Esophagus (tissue), 2 donors: ENCODE results near the gene ZBTB26. TPM values are rescaled to one million over a fixed set of nuclear protein-coding genes. Genes with fewer than 3 reads are reported as not detected.
"Not testable (repeated sequence)": the region's sequence is repeated elsewhere in the genome, so short reads cannot be mapped to it uniquely, and the experiment has no call there.

Source experiments
- H3K27ac ChIP-seq, 2 donors: one replicate each; pipeline ENCODE4 v1.5.1; 2013; ENCODE audit warnings: low read depth in 2 of 2, mild to moderate bottlenecking in 2 of 2, inconsistent platforms in 1 of 2, low read length in 1 of 2, moderate library complexity in 1 of 2
- H3K27me3 ChIP-seq, 2 donors: one replicate each; pipeline ENCODE4 v1.6.1; 2013; ENCODE audit warnings: low read length in 2 of 2, control low read depth in 1 of 2, mild to moderate bottlenecking in 1 of 2; ENCODE audit not compliant: insufficient read depth in 2 of 2, control insufficient read depth in 1 of 2
- H3K36me3 ChIP-seq, 2 donors: one replicate each; pipeline ENCODE4 v1.6.1; 2013; ENCODE audit warnings: low read length in 1 of 2; ENCODE audit not compliant: control insufficient read depth in 2 of 2, insufficient read depth in 2 of 2
- H3K4me1 ChIP-seq, 2 donors: one replicate each; pipeline ENCODE4 v1.6.1; 2013; ENCODE audit warnings: low read length in 1 of 2; ENCODE audit not compliant: control insufficient read depth in 2 of 2, insufficient read depth in 2 of 2
- H3K4me3 ChIP-seq, 2 donors: one replicate each; pipeline ENCODE4 v1.5.1; 2013; ENCODE audit warnings: low read length in 2 of 2, mild to moderate bottlenecking in 2 of 2, low read depth in 1 of 2, moderate library complexity in 1 of 2
- H3K9me3 ChIP-seq, 2 donors: one replicate each; pipeline ENCODE4 v1.6.1; 2013; ENCODE audit warnings: mild to moderate bottlenecking in 2 of 2, low read depth in 1 of 2, low read length in 1 of 2, moderate library complexity in 1 of 2; ENCODE audit not compliant: control insufficient read depth in 2 of 2, insufficient read depth in 1 of 2
- WGBS, 2 donors: extraction: QIAGEN DNeasy Blood & Tissue Kit; methylation state at CpG; one replicate each; pipeline ENCODE4 v1.1.7; 2013; 5-methylcytosine and 5-hydroxymethylcytosine counted together
- polyA plus RNA-seq, 2 donors: library from polyadenylated mRNA; stranded (reverse); fragments of 200-250 nt; gene quantifications; one replicate each; pipeline ENCODE4 v1.2.3, GENCODE V29; 2013
- donor health status: healthy with polysubstance abuse.
- donor health status: Bipolar disorder and iron deficiency.

The ZBTB26 gene
- polyA plus RNA-seq, 2 donors, result 2.0 to 2.1 TPM

DNA sequence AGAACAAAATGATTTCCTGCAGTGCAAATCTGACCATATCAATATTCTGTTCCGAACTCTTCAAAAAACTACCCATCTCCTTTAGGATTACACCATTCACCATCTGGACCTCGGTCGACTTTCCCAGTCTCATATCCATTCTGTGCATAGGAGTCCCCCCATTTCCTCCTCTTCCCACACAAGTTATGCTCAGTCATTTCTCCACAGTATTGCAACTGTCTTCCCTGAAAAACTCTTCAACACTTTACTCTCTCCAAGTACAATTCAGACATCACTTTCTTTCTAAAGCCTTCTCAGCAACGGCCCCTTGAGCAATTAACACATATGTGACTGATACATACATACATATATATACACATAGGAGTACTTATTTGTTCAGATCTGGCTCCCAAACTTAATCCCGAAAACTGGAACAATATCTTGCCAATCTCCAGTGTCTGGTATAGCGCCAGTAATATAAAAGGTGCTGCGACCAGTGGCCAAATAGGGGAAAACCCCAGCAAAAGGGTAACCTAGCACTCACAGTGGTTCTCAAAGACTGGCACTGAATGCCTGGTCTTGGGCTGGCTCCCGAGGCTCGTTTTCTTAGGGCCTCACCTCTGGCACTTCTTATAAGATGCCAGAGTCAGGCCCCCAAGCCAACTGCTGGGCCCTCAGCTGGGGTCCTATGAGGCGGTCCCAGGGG is 629 bp downstream of the ZBTB26 start:
- WGBS, 2 donors, result 23 to 28% methylated on average over 10 of the region's 10 CpGs
- H3K36me3 ChIP-seq, result no peaks in the 10 kb centered on the region
- H3K27ac ChIP-seq, result peak overlapping the region; percentile 73 to 89

DNA sequence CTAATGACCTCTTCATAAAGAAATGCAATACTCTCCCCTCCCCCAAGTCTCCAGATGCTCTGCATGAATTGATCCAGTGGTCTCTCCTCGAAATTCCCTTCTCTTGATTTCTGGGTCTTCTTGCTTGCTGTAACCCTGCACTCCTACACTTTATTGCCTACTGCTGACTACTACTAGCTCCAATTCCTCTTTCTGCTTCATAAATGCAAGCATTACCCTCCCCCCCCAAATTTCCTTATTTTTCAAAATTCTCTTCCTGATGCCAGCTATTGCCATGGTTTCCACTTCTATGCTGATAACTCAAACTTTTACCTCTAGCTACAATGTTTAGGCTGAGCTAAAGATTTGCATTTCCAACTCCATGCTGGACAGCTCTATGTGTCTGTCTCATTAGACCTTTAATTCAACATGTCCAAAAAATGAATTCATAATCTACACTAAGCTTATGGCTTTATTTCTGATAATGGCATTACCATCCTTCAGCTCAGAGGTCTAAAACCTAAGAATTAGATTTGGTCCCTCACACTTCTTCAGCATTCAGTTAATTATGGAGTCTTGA is 1.4 kb downstream of the ZBTB26 start:
- Histone ChIP-seq H3K4me3 (no peak overlapping the region), H3K27ac (no peak overlapping the region), H3K36me3 (no peaks in the 10 kb centered on the region), H3K27me3 (no peaks in the 10 kb centered on the region), H3K4me1 (no peaks in the 10 kb centered on the region), H3K9me3 (no peaks in the 10 kb centered on the region)
- 85 to 91% methylated on average over 1 of the region's 1 CpG for WGBS, 2 donors

More for the DNA sequence above, 629 bp downstream of the ZBTB26 start:
- no peaks in the 10 kb centered on the region for H3K9me3 ChIP-seq
- H3K27me3 ChIP-seq, result no peaks in the 10 kb centered on the region
- peak overlapping the region; percentile 67 to 91 for H3K4me3 ChIP-seq
- H3K4me1 ChIP-seq, result no peaks in the 10 kb centered on the region

DNA sequence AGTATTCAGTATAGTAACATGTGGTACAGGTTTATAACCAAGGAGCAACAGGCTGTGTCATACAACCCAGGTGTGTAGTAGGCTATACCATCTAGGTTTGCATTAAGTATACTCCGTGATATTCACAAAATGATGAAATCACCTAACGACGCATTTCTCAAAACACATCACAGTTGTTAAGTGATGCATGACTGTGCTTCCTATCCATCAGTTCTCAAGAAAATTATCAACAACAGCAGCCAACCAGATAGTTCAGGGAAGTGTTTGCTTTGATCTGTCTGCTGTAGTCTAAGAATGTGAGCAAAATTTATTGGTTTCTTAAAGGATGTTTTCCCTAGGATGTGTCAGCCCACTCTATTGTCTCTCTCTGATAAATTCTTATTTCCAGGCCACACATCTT is 7.4 kb downstream of the ZBTB26 start:
- H3K4me3 ChIP-seq, result no peak overlapping the region
- no peaks in the 10 kb centered on the region for H3K9me3 ChIP-seq
- H3K27ac ChIP-seq, result no peak overlapping the region
- WGBS, 2 donors, result 86 to 90% methylated on average over 3 of the region's 3 CpGs
- H3K36me3 ChIP-seq, result no peaks in the 10 kb centered on the region
- no peaks in the 10 kb centered on the region for H3K27me3 ChIP-seq
- H3K4me1 ChIP-seq, result no peaks in the 10 kb centered on the region

DNA sequence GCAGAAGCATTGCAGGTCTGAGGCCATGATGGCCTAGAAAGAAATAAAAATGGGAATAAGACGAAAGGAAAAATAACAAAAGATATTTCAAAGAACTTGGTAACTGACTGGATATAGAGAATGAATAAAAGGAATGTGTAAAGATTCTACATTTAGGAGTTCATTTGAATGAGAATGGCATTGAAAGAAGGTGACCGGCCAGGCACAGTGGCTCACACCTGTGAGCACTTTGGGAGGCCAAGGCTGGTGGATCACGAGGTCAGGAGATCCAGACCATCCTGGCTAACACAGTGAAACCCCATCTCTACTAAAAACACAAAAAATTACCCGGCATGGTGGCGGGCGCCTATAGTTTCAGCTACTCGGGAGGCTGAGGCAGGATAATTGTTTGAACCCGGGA is 8.6 kb downstream of the ZBTB26 start:
- H3K4me1 ChIP-seq, result no peaks in the 10 kb centered on the region
- no peaks in the 10 kb centered on the region for H3K36me3 ChIP-seq
- H3K27me3 ChIP-seq, result no peaks in the 10 kb centered on the region
- no peaks in the 10 kb centered on the region for H3K9me3 ChIP-seq
- H3K27ac ChIP-seq, result no peak overlapping the region
- WGBS, 2 donors, result 88 to 93% methylated on average over 8 of the region's 8 CpGs
- no peak overlapping the region for H3K4me3 ChIP-seq

DNA sequence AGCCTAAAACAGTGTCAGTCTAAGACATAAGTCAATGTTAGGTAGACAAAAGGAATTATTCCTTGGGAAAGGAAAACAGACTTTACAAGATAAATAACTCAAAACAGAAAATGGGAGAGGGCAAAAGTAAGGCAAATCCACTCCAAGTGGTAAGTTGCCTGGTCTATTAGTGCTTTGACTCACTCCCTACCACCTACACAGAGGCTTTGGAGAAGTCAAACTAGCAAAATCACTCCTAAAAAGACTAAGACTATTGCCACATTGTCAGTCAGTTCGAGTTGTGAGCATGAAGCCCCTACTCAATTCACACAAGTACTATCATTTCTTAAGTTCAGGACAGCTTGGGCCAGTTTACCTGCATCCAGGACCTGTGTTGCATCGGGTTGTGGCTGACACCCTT is 13.0 kb downstream of the ZBTB26 start:
- Histone ChIP-seq H3K4me1 (peaks cover 0 to 2% of the 10 kb centered on the region in 2 donors), H3K27me3 (no peaks in the 10 kb centered on the region)
- 84 to 89% methylated on average over 2 of the region's 2 CpGs for WGBS, 2 donors

DNA sequence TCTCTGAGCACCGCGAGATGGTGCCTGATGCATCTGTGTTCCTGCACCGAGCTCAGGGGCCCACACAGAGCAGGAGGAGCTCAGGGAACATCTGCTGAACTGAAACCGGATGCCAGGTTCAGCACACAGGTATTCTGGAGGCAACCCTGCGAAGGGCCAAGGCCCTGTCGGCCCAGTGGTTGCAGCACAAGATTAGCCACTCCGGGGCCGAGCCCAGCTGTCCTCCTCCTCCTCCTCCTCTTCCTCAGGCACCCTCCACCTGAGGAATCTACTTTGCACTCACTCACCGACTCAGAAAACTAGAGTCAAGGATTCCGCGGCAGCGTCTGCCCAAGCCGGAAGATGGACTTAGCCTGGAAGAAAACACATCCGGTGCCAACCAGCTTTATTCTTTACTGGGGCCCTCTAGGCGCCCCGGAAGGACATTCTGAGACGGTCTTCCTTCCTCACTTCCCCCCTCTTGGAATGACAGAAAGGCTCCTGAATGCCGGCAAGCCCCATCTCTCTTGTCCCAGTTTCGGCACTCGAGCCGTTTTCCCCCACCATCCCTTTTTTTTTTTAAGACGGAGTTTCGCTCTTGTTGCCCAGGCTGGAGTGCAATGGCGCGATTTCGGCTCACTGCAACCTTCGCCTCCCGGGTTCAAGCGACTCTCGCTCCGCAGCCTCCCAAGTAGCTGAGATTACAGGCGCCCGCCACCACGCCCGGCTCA is 18.2 kb downstream of the ZBTB26 start, which contains the start of gene ZBTB6:
Gene ZBTB6, minus strand, starts transcription at position 360 of the 710 bp plus-strand sequence. CDS start 1,251 bp downstream, outside the sequence.
- Histone ChIP-seq H3K9me3 (no peaks in the 10 kb centered on the region), H3K4me1 (peaks cover 0 to 2% of the 10 kb centered on the region in 2 donors), H3K27ac (peak within 1 kb of the TSS; percentile 84 to 95), H3K36me3 (peaks cover 2 to 3% of the 10 kb centered on the region in 2 donors), H3K27me3 (no peaks in the 10 kb centered on the region), H3K4me3 (peak within 1 kb of the TSS; percentile 85 to 88)
- 0 to 1% methylated on average over 35 of the region's 35 CpGs for WGBS, 2 donors

More for the DNA sequence above, 13.0 kb downstream of the ZBTB26 start:
- H3K9me3 ChIP-seq, result no peaks in the 10 kb centered on the region
- H3K27ac ChIP-seq, result no peak overlapping the region
- H3K36me3 ChIP-seq, result no peaks in the 10 kb centered on the region
- no peak overlapping the region for H3K4me3 ChIP-seq

DNA sequence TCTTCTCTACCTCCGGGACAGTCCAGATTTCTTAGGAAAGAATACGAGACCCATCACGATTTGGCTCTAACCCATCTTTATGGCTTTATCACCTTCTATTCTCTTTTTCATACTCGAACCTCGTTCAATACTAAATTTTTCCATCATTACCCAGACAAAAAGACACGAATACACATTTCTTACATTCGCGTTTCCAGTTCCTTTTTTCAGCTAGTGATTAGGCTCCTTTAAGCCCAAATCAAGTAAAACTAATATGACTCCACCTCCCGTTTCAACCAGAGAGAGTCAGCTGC is 18.7 kb downstream of the ZBTB26 start:
- H3K9me3 ChIP-seq, result no peaks in the 10 kb centered on the region
- H3K27ac ChIP-seq, result peak overlapping the region; percentile 84 to 95
- WGBS, 2 donors, result 2 to 3% methylated on average over 9 of the region's 9 CpGs
- H3K27me3 ChIP-seq, result no peaks in the 10 kb centered on the region
- peaks cover 0 to 2% of the 10 kb centered on the region in 2 donors for H3K4me1 ChIP-seq
- H3K36me3 ChIP-seq, result peaks cover 2 to 3% of the 10 kb centered on the region in 2 donors
- peak overlapping the region; percentile 85 to 88 for H3K4me3 ChIP-seq

DNA sequence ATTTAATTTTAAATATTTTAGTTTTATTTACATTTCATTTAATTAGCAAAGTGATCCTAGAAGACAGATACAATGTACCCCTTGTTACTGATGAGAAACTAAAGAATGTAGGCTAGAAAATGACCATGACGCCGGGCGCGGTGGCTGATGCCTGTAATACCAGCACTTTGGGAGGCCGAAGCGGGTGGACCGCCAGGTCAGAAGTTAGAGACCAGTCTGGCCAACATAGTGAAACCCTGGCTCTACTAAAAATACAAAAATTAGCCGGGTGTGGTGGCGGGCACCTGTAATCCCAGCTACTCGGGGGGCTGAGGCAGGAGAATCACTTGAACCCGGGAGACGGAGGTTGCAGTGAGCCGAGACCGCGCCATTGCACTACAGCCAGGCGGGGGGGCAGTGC is 25.2 kb downstream of the ZBTB26 start:
- H3K4me1 ChIP-seq, H3K27ac ChIP-seq, H3K4me3 ChIP-seq, H3K27me3 ChIP-seq, H3K9me3 ChIP-seq, H3K36me3 ChIP-seq: not testable (repeated sequence)
- 95 to 97% methylated on average over 16 of the region's 16 CpGs for WGBS, 2 donors

DNA sequence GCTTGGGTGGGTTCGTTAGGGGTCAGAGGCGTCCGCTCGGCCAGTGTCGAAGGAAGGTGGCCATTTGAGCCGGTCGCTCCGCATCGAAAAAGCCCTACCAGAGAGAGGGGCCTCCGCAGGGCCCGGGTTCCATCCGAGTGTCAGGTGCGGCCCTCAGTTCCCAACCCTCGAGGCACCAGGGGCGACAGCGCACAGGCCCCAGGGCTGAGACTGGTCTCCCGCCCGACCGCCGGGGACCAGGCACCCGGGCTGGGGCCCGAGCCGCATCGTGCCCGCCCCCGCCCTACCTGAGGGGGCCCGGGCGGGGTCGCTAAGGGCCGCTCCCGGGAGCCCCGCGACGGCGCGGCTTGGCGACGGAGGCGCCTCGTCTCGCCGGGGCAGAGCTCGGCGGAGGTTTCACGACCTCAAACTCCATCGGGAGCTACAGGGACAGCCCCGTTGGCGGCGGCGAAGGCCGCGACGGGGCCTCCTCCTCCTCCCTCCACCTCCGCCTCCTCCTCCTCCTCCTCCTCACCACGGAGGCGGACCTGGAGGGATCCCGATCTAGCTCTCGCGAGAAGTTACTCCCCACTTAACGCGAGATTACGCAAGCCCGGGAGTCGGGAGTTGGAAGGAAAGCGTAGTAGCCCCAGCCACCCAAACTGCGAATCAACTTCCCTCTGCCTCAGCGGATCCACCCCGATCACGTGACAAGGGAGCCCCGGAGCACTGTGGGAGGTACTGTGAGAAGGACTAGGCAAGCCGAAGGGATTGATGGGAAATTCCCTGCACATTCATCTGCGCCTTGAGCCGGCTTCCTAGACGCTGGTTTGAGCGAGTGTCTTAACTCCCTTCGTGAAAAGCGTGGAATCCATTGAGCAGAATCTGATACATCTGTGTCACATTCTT is 26.2 kb downstream of the ZBTB26 start, which contains the start of gene RC3H2:
Gene RC3H2, minus strand, starts transcription at position 537 of the 888 bp plus-strand sequence. CDS start 7,850 bp downstream, outside the sequence.
- Histone ChIP-seq H3K27me3 (no peaks in the 10 kb centered on the region), H3K36me3 (no peaks in the 10 kb centered on the region), H3K4me3 (peak within 1 kb of the TSS; percentile 70 to 97), H3K9me3 (no peaks in the 10 kb centered on the region), H3K27ac (peak within 1 kb of the TSS; percentile 86 to 98), H3K4me1 (no peaks in the 10 kb centered on the region)
- WGBS, 2 donors, result 0% methylated on average over 67 to 77 of the region's 77 CpGs
